NCI-H226 (cell line): ENCODE measurements around the gene RABIF.
"Not testable (repeated sequence)": the region's sequence is repeated elsewhere in the genome, so short reads cannot be mapped to it uniquely, and the experiment has no call there.

Source experiments
- DNase-seq: peaks from one replicate; pipeline ENCODE4 v3.0.0-alpha.2; 2015

Gene RABIF

GRCh38 chr1:202831906-202832305 is 57.0 kb downstream of the RABIF start:
- DNase-seq = no peak

- DNase-seq = not testable (repeated sequence)
These were observed 59.7 kb downstream of the RABIF start for GRCh38 chr1:202829223-202829622.
